ENCODE data around the gene NOS1AP. TPM values are rescaled to one million over a fixed set of nuclear protein-coding genes. Genes with fewer than 3 reads are reported as not detected.

NOS1AP gene
- total RNA-seq, 1 experiment from 2014 or later = 5.3 TPM

DNA sequence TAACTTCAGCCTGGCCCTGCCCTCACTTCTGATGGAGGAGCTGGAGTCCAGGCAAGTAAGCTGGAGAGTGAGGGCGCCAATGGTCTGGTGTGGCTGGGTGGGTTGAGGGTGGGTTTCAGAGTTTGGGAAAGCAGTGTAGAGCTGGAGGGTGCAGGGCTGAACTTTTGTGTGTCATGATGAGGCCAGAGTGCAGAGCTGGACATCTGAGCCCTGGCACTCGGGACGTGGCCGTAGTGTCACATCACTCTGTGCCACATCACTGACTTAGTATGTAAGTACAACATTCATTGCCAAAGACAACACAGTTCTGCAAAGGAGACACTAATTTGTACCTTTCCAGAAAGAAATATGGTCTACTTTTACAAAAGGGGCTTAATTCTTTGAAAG, 291.4 kb downstream of the NOS1AP start:
- Histone ChIP-seq H3K4me2 (ENCODE audit: low read length) (no peak overlapping the region), H3K9me2 (ENCODE audit: insufficient read depth) (no peaks in the 10 kb centered on the region), H3K36me3 (ENCODE audit: control insufficient read depth in 1 of 2, insufficient read depth in 2 of 2, low read length in 2 of 2) (peaks cover 0 to 3% of the 10 kb centered on the region in 2 experiments; a peak in 1 of 4 replicates), H3K27me3 (ENCODE audit: insufficient read depth, low read length) (no peaks in the 10 kb centered on the region), H3K79me2 (ENCODE audit: insufficient read depth, low read length) (no peaks in the 10 kb centered on the region), H3K27ac (ENCODE audit: low read depth, low read length) (no peak overlapping the region), H3K9ac (ENCODE audit: low read length) (no peak overlapping the region), H3K9me3 (ENCODE audit: control insufficient read depth in 1 of 2, insufficient read depth in 1 of 2, low read depth in 1 of 2, low read length in 2 of 2) (no peaks in the 10 kb centered on the region), H3K4me1 (ENCODE audit: control insufficient read depth in 1 of 2, insufficient read depth in 2 of 2, low read length in 2 of 2) (no peaks in the 10 kb centered on the region), H2AFZ (ENCODE audit: low read depth, low read length, poor library complexity, severe bottlenecking) (no peak overlapping the region), H4K20me1 (ENCODE audit: insufficient read depth) (no peaks in the 10 kb centered on the region), H3K4me3 (replicated peaks in 1 of 2; ENCODE audit: low read depth in 1 of 2, low read length in 2 of 2) (no peak overlapping the region)
- no TSS peak for BruUV-seq (replicated peaks)
- CTCF ChIA-PET = no interaction called here
- intact Hi-C loops (cut with micrococcal nuclease) = no loop called here
- RAD21 ChIA-PET (ENCODE audit: low non-redundant PET in 1 of 2, low total read pairs in 2 of 2, uncharacterized antibody in 2 of 2, unreplicated experiment in 2 of 2) = no interaction called here
- ATAC-seq (no peak), DNase-seq (ENCODE audit: low read depth, low spot score) (no peak)
- POLR2A ChIA-PET = no interaction called here
- TF ChIP-seq, protein P1, sequence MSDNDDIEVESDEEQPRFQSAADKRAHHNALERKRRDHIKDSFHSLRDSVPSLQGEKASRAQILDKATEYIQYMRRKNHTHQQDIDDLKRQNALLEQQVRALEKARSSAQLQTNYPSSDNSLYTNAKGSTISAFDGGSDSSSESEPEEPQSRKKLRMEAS (IDR thresholded peaks at IDR 0.05) = no peak
- TF ChIP-seq ZBTB33 (IDR thresholded peaks at IDR 0.05; ENCODE audit: extremely low read depth, insufficient replicate concordance, low read length) (no peak), EZH2phosphoT487 (IDR thresholded peaks at IDR 0.05; ENCODE audit: borderline replicate concordance) (no peak), SP1 (IDR thresholded peaks at IDR 0.05; ENCODE audit: low read depth) (no peak), CEBPB (IDR thresholded peaks at IDR 0.05; ENCODE audit: low read depth) (no peak), EGR1 (IDR thresholded peaks at IDR 0.05; ENCODE audit: low read depth) (no peak), CTCF (IDR thresholded peaks at IDR 0.05 in 2 of 3, conservative IDR thresholded peaks at IDR 0.05 in 1 of 3; ENCODE audit: borderline replicate concordance in 1 of 3, insufficient read depth in 1 of 3, low read depth in 2 of 3, low read length in 2 of 3) (no peak), POLR2AphosphoS5 (IDR thresholded peaks at IDR 0.05; ENCODE audit: low read depth, low read length) (no peak), CBX3 (IDR thresholded peaks at IDR 0.05; ENCODE audit: low read depth) (no peak), POLR2A (IDR thresholded peaks at IDR 0.05; ENCODE audit: borderline replicate concordance, extremely low read depth, insufficient read depth, insufficient read length) (no peak), SIN3A (IDR thresholded peaks at IDR 0.05; ENCODE audit: low read depth) (no peak), ZFX (IDR thresholded peaks at IDR 0.05) (no peak), FOSL1 (IDR thresholded peaks at IDR 0.05; ENCODE audit: low read depth) (no peak)
- TF ChIP-seq, protein P2, sequence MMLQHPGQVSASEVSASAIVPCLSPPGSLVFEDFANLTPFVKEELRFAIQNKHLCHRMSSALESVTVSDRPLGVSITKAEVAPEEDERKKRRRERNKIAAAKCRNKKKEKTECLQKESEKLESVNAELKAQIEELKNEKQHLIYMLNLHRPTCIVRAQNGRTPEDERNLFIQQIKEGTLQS (IDR thresholded peaks at IDR 0.05) = no peak
